Liver (tissue), 9 donors: ENCODE results near the gene ORAI2. TPM values are rescaled to one million over a fixed set of nuclear protein-coding genes. Genes with fewer than 3 reads are reported as not detected.
A peak's percentile ranks its signal among the peaks of the same experiment; 100 is the strongest.

Experiments
- DNase-seq: peaks from one replicate; pipeline ENCODE4 v3.0.0-alpha.2; 2017; ENCODE audit warnings: low spot score
- H3K27ac ChIP-seq, 2 donors: one replicate each; pipeline ENCODE4 v1.7.0; 2013; ENCODE audit warnings: inconsistent platforms in 2 of 2, low read length in 2 of 2, control low read depth in 1 of 2, low read depth in 1 of 2, mild to moderate bottlenecking in 1 of 2
- H3K27me3 ChIP-seq, 4 donors: one replicate each; pipeline versions ENCODE4 v1.6.1 to v1.7.0; 2013; ENCODE audit warnings: low read length in 3 of 4, inconsistent platforms in 1 of 4, mild to moderate bottlenecking in 1 of 4, moderate library complexity in 1 of 4; ENCODE audit not compliant: control insufficient read depth in 4 of 4, insufficient read depth in 4 of 4
- H3K36me3 ChIP-seq, 4 donors: one replicate each; pipeline versions ENCODE4 v1.6.1 to v1.7.0; 2013; ENCODE audit warnings: low read length in 3 of 4, mild to moderate bottlenecking in 3 of 4, low read depth in 1 of 4, moderate library complexity in 1 of 4; ENCODE audit not compliant: control insufficient read depth in 4 of 4, insufficient read depth in 3 of 4
- H3K4me1 ChIP-seq, 4 donors: one replicate each; pipeline versions ENCODE4 v1.6.1 to v1.7.0; 2013; ENCODE audit warnings: low read length in 3 of 4, mild to moderate bottlenecking in 3 of 4, moderate library complexity in 1 of 4; ENCODE audit not compliant: control insufficient read depth in 4 of 4, insufficient read depth in 4 of 4
- H3K4me3 ChIP-seq, 3 donors: one replicate each; pipeline versions ENCODE4 v1.6.1 to v1.7.0; 2013; ENCODE audit warnings: low read length in 3 of 3, control low read depth in 1 of 3, low read depth in 1 of 3, mild to moderate bottlenecking in 1 of 3
- H3K9ac ChIP-seq, 2 donors: one replicate each; pipeline ENCODE4 v1.7.0; 2013; ENCODE audit warnings: low read length in 2 of 2, mild to moderate bottlenecking in 2 of 2, moderate library complexity in 2 of 2, control low read depth in 1 of 2, low read depth in 1 of 2
- H3K9me3 ChIP-seq, 4 donors: one replicate each; pipeline versions ENCODE4 v1.6.1 to v1.7.0; 2013; ENCODE audit warnings: low read length in 3 of 4; ENCODE audit not compliant: control insufficient read depth in 4 of 4
- ATF3 ChIP-seq: IDR thresholded peaks from 2 replicates; pipeline ENCODE4 v1.6.1; 2016; ENCODE audit warnings: antibody characterized with exemption
- CTCF ChIP-seq: fragments of 150-350 bp; IDR thresholded peaks from 2 replicates; pipeline ENCODE4 v1.5.1; 2017; ENCODE audit warnings: improper control_type of control experiment, low read depth, low read length; ENCODE audit not compliant: missing input control
- EGR1 ChIP-seq, 2 donors: IDR thresholded peaks; 2 replicates each; pipeline ENCODE4 v1.6.1; 2016 to 2018; ENCODE audit warnings: antibody characterized with exemption in 2 of 2, low read depth in 2 of 2
- FOXA1 ChIP-seq: IDR thresholded peaks from 2 replicates; pipeline ENCODE4 v1.6.1; 2016; ENCODE audit warnings: antibody characterized with exemption
- FOXA2 ChIP-seq: IDR thresholded peaks from 2 replicates; pipeline ENCODE4 v1.6.1; 2016; ENCODE audit warnings: antibody characterized with exemption
- GABPA ChIP-seq, 2 donors: IDR thresholded peaks in 1 of 2; conservative IDR thresholded peaks in 1 of 2; 2 replicates each; pipeline ENCODE4 v1.6.1; 2016; ENCODE audit warnings: antibody characterized with exemption in 2 of 2, mild to moderate bottlenecking in 1 of 2, moderate library complexity in 1 of 2
- HNF4A ChIP-seq, 2 donors: conservative IDR thresholded peaks; 2 replicates each; pipeline ENCODE4 v1.6.1; 2016; ENCODE audit warnings: antibody characterized with exemption in 2 of 2, mild to moderate bottlenecking in 2 of 2
- HNF4G ChIP-seq: IDR thresholded peaks from 2 replicates; pipeline ENCODE4 v1.6.1; 2016; ENCODE audit warnings: antibody characterized with exemption
- JUND ChIP-seq, 2 donors: IDR thresholded peaks; 2 replicates each; pipeline ENCODE4 v1.6.1; 2016; ENCODE audit warnings: antibody characterized with exemption in 2 of 2
- MAX ChIP-seq: IDR thresholded peaks from 2 replicates; pipeline ENCODE4 v1.6.1; 2016; ENCODE audit warnings: antibody characterized with exemption
- NR2F2 ChIP-seq: IDR thresholded peaks from 2 replicates; pipeline ENCODE4 v1.6.1; 2016; ENCODE audit warnings: antibody characterized with exemption
- RAD21 ChIP-seq, 2 donors: IDR thresholded peaks; 2 replicates each; pipeline ENCODE4 v1.6.1; 2016; ENCODE audit warnings: antibody characterized with exemption in 2 of 2, mild to moderate bottlenecking in 2 of 2
- REST ChIP-seq: IDR thresholded peaks from 2 replicates; pipeline ENCODE4 v1.6.1; 2016; ENCODE audit warnings: antibody characterized with exemption, mild to moderate bottlenecking
- RXRA ChIP-seq, 2 donors: IDR thresholded peaks; 2 replicates each; pipeline ENCODE4 v1.6.1; 2017 to 2018; ENCODE audit warnings: antibody characterized with exemption in 2 of 2, mild to moderate bottlenecking in 1 of 2
- SP1 ChIP-seq: IDR thresholded peaks from 2 replicates; pipeline ENCODE4 v1.6.1; 2018; ENCODE audit warnings: antibody characterized with exemption, mild to moderate bottlenecking
- TAF1 ChIP-seq: conservative IDR thresholded peaks from 2 replicates; pipeline ENCODE4 v1.6.1; 2016; ENCODE audit warnings: antibody characterized with exemption, mild to moderate bottlenecking
- YY1 ChIP-seq: IDR thresholded peaks from 2 replicates; pipeline ENCODE4 v1.6.1; 2016; ENCODE audit warnings: antibody characterized with exemption, mild to moderate bottlenecking
- ZBTB33 ChIP-seq: IDR thresholded peaks from 2 replicates; pipeline ENCODE4 v1.6.1; 2016; ENCODE audit warnings: antibody characterized with exemption
- WGBS: extraction: QIAGEN DNeasy Blood & Tissue Kit; methylation state at CpG from one replicate; pipeline ENCODE4 v1.1.7; 2013; 5-methylcytosine and 5-hydroxymethylcytosine counted together
- polyA plus RNA-seq, 2 donors: library from polyadenylated mRNA; stranded (reverse) in 1 of 2; unstranded in 1 of 2; fragments of 200-250 nt in 1 of 2; fragments of >200 nt in 1 of 2; fragmentation: Nextera tagmentation in 1 of 2; extraction: Ambion mirVana in 1 of 2; gene quantifications; one replicate each; pipeline versions ENCODE4 v1.2.1 to v1.2.3, GENCODE V29; 2013 to 2015
- total RNA-seq, 2 donors: library from RNA; depleted of rRNA; stranded (reverse); fragments of >200 nt; gene quantifications; one replicate each; pipeline ENCODE4 v1.2.3, GENCODE V29; 2014
- donor health status: healthy.
- donor health status: healthy.
- donor health status: healthy.
- donor health status: healthy.
- donor health status: healthy.

Gene ORAI2
- total and polyA plus RNA-seq, 4 donors, result 1.3 to 10.3 (median 4.8) TPM

GRCh38 chr7:102469351-102469971, 36.1 kb downstream of the ORAI2 start:
- peaks cover 11 to 62% (median 47%) of the 10 kb centered on the region in 4 donors for H3K4me1 ChIP-seq
- peak; percentile 31 for DNase-seq

More at GRCh38 chr7:102469351-102469971, 36.1 kb downstream of the ORAI2 start:
- H3K27me3 ChIP-seq, result no peaks in the 10 kb centered on the region
- peak overlapping the region in 1 of 2 donors; percentile 0 for H3K9ac ChIP-seq
- peaks cover 2 to 16% (median 11%) of the 10 kb centered on the region in 4 donors for H3K36me3 ChIP-seq
- H3K9me3 ChIP-seq, result no peaks in the 10 kb centered on the region
- 51% methylated on average over 24 of the region's 24 CpGs for WGBS
- peak overlapping the region; percentile 84 to 86 for H3K27ac ChIP-seq
- TF ChIP-seq EGR1 (IDR thresholded peaks at IDR 0.05; ENCODE audit: low read depth in 2 of 2), result no peak
- TF ChIP-seq FOXA1, result no peak
- no peak for TF ChIP-seq NR2F2
- TF ChIP-seq ATF3, result no peak
- TF ChIP-seq ZBTB33, result no peak
- no peak for TF ChIP-seq HNF4A (conservative IDR thresholded peaks at IDR 0.05)
- TF ChIP-seq JUND (IDR thresholded peaks at IDR 0.05), result no peak
- TF ChIP-seq CTCF, result no peak
- no peak for TF ChIP-seq FOXA2
- no peak for TF ChIP-seq GABPA (IDR thresholded peaks at IDR 0.05 in 1 of 2, conservative IDR thresholded peaks at IDR 0.05 in 1 of 2)
- no peak for TF ChIP-seq RAD21 (IDR thresholded peaks at IDR 0.05)
- TF ChIP-seq MAX, result no peak
- TF ChIP-seq RXRA (IDR thresholded peaks at IDR 0.05), result no peak
- TF ChIP-seq SP1, result no peak
- TF ChIP-seq TAF1, result no peak
- no peak for TF ChIP-seq YY1
- no peak for TF ChIP-seq REST
- TF ChIP-seq HNF4G, result no peak
- H3K4me3 ChIP-seq, result no peak overlapping the region
